ENCODE results near the gene PTPN1.
"Not testable (repeated sequence)": the region's sequence is repeated elsewhere in the genome, so short reads cannot be mapped to it uniquely, and the experiment has no call there.

Gene PTPN1

DNA sequence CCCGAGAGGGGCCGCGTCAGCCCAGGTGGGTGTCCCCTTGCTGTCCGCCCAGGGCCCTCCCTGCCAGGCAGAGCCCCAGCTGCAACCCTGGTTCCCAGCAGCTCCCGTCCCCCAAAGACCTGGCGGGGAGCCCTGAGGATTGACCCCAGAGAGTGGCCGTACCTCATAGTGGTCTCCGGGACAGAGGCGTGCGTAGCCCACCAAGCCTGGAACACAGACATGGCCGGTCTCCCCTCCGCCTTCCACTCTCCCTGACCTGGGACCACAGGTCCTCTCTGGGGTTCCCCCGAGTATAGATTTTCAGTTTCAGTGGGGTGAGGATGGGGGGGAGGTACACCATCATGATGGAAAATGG is 98.5 kb downstream of the PTPN1 start:
- no peak for DNase-seq (ENCODE audit: low read depth, low spot score)

GRCh38 chr20:50609438-50609989 is 99.3 kb downstream of the PTPN1 start:
- DNase-seq (ENCODE audit: low read depth, low spot score) = no peak

- DNase-seq (ENCODE audit: low read depth, low spot score) = no peak
These were observed 100.1 kb downstream of the PTPN1 start for GRCh38 chr20:50610212-50610718.

DNA sequence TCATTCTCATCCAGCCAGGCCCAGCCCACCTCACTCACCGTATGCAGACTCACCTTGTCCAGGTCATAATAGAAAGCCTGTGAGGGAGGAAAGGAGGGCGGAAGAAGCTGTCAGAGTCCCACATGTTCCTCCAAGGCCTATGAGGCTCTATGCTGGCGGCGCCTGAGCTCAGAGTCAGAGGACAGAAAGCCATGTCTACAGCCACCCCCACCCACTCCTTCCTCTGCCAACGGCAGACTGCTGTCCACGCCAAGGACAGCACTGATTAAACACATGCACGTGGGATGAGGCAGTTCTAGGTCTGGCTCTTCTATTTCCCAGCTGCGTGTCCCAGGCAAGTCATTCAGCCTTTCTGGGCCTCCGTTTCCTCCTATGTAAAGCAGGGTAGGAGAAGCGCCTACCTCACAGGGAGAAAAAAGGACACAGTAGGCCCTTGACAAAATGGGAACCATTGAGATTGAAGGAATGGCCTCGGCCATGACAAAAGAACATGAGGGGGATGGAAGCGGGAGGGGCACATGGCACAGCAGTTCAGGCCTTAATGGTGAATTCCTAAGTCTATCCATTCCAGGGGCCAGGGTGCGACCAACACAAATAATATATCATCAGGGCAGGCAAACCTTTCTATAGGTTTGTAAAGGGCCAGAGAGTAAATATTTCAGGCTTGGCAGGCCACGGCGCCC is 101.1 kb downstream of the PTPN1 start:
- DNase-seq (ENCODE audit: low read depth, low spot score) = no peak

DNA sequence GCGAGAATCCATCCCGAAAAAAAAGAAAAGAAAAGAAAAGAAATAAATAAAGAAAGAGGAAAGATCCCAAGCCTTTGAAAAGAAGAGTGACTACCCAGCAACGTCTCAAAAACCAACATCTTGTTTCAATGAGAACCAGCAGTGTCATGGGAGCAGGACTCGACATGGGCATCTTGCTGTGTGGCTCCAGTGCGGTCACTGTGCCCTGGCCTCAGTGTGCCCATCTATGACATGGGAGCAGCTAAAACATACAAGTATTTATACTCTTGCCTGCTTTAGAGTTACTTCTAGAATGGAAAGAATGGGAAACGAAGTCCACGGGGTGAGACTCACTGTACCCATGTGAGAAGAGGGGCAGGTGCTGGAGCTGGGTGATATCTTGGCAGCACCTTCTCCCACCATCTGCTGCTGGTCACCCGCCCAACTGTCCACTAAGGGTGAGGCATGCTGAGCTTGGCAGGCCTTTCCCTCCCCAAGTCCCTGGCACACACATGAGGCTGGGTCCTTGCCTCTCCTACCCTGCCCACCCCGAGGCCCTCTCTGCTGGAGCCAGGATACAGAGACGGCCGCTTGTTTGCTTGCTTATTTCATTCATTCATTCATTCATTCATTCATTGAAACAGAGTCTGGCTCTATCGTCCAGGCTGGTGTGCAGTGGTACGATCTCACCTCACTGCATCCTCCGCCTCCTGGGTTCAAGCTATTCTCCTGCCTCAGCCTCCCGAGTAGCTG is 103.4 kb downstream of the PTPN1 start:
- DNase-seq (ENCODE audit: low read depth, low spot score) = no peak

DNA sequence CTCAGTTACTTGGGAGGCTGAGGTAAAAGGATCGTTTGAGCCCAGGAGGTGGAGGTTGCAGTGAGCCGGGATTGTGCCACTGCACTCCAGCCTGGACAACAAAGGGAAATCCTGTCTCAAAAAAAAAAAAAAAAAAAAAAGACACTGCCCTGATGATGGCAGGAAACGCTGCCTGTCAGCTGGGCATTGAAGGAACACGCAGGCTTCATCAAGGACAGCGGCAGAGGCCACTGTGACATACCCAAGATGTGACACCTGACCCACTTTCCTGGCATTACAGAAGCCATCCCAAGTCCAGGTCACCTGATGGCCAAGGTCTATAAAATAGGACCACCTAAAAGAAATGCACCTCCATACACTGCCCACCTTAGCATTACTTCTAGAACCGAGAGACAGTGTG is 105.2 kb downstream of the PTPN1 start:
- no peak for DNase-seq (ENCODE audit: low read depth, low spot score)

DNA sequence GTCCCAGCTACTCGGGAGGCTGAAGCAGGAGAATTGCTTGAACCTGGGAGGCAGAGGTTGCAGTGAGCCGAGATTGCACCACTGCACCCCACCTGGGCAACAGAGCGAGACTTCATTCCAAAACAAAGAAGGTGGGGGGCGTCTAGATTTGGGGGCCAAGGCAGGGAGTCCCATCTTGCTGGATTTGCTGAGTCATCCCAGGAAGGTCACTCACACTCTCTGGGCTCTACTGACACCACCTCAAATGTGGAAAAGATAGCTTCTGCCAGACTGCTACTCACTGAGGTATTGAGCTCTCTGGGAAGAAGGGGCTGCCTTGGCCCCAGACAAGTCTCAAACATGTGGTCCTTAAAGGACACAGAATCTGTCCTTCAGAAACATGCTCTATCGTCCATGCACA is 106.8 kb downstream of the PTPN1 start:
- no peak for DNase-seq (ENCODE audit: low read depth, low spot score)

DNA sequence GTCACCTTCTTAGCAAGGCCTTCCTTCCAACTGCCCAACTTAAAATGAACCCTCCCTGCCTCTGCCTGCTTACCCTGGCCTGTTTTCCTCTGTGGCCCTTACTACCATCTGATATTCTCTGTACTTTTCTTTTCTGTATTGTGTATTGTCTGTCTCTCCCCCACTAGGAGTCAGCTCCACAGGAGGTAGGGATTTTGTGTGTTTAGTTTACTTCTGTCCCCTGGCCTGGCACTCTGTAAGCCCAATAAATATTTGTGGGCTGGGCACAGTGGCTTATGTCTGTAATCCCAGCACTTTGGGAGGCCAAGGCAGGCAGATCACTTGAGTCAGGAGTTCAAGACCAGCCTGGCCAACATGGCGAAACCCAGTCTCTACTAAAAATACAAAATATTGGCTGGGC is 108.4 kb downstream of the PTPN1 start:
- no peak for DNase-seq (ENCODE audit: low read depth, low spot score)

- not testable (repeated sequence) for DNase-seq (ENCODE audit: low read depth, low spot score)
These were observed 110.3 kb downstream of the PTPN1 start for GRCh38 chr20:50620459-50620858.

GRCh38 chr20:50621068-50621665 is 111.0 kb downstream of the PTPN1 start:
- no peak for DNase-seq (ENCODE audit: low read depth, low spot score)

DNA sequence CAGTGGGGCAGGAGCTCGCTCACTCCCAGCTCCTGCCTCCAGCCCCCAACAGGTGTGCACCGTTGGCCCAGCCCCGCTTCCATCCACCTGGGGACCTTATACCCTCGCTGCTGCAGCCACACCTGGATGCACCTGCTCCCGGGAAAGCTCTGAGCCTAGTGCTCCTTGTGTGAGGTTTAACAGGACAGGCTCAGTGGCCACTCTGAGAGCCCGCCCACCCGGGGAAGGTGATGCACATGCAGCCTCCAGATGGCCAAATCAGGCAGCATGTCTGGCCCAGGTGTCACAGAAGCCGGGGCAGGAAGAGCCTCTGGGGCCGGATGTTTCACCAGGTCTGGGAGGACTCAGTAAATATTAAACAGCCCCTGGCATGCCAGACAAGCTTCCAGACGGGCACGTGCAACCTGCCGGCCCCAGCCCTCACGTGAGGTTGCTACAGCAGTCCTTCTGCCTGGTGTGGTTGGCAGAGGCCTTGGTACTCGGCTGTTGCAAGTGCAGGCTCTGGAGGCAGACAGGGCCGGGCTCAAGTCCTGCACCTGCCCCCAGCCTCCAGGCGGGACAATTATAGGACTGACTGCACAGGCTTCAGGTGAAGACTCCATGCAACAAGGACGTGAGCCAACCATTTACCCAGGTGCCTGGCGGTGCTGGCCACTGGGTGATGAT is 114.3 kb downstream of the PTPN1 start:
- no peak for DNase-seq (ENCODE audit: low read depth, low spot score)

DNA sequence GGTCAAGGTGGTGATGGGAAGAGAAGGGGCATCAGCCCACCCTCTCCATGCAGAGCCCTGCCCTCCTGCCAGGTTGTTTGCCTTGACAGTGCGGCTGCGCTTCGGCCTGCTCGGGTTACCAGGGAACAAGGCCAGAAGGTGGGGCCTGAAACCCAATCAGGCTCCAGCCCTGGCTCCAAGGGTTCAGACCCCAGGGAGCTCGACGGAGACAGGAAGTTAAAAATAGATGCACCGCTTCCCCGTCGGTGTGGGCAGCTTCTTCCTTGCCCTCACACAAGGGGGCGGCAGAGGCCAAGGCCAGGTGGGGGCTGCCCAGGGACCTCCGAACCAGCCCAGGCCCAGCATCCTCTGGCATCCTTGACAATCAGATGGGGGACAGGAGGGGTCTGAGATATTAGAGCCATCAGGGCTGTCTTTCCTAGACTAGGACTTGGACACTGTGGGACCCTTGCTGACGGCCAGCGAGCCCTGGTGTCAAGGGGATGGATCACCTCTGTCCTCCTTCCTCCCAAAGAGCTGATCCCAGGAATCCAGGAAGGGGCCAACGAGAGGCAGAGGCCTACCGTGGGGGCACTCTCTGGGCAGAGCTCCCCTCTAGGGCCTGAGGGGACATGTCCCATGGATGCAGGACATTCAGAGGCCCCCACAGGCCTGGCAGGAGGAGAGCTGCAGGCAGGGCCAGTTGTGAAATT is 115.9 kb downstream of the PTPN1 start:
- no peak for DNase-seq (ENCODE audit: low read depth, low spot score)

GRCh38 chr20:50627747-50628146 is 117.6 kb downstream of the PTPN1 start:
- no peak for DNase-seq (ENCODE audit: low read depth, low spot score)

DNA sequence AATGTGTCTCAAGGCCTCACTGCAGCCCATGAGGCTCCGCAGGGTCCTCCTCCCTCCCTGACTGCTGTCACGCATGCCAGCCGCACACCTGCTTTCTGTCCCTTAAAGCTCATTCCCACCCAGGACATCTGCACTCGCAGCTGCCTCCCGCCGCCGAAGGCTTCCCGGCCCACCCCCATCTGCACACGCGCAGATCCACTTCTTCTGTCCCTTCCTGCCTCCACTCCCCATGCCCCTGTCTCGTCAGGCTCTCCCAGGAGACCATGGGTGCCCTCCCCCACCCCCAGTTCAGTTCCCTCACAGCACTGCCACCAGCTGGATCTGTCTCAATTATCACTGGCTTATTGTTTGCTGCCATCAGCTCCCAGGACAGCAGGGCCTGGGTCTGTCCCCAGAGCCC is 118.1 kb downstream of the PTPN1 start:
- no peak for DNase-seq (ENCODE audit: low read depth, low spot score)

- DNase-seq (ENCODE audit: low read depth, low spot score) = no peak
These were observed 118.9 kb downstream of the PTPN1 start for GRCh38 chr20:50628853-50629669.

DNA sequence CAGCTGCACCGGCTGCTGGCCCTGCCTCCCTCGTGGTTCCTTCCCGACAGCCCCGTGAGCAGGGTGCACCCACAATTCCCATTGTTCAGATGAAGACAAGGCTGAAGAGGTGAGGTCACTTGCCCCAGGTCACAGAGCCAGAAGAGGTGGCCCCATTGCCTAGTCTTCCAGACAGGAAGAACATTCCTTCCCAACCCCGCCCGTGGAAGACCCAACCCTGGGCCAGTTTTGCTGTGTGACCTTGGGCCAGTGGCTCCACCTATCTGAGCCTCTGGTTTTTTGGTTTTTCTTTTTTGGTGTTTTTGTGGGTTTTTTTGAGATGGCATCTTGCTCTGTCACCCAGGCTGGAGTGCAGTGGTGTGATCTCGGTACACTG is 119.5 kb downstream of the PTPN1 start:
- no peak for DNase-seq (ENCODE audit: low read depth, low spot score)

DNA sequence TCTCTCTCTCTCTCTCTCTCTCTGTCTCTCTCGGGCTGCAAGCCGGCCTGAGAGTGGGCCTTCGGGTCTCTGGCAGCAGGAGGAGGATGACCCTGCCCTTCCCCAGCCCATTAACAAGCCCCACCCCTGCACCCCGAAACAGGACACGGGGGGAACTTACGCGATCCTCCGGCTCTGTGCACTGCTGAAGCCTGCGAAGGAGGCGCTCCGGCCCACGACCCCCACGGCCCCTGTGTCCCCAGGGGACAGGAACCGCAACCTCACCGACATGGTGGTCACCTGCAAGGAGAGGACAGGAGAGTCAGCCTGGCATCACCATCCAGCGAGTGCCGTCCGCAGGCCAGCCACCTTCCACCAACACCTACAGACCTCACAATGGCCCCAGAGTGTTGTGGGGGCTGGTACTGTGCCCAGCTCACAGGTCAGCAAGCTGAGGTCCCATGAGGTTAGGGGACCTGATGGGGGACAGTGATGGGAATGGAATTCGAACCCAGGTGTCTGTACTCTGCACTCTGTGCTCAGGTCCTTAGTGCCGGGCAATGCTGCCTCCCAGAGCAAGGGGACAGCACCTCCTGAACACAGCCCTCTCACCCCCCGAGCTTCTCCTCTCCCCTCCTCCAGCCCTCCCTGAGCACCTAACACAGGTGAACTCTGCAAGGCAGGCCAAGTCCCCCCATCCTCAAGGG is 120.5 kb downstream of the PTPN1 start:
- DNase-seq (ENCODE audit: low read depth, low spot score) = no peak

- no peak for DNase-seq (ENCODE audit: low read depth, low spot score)
These were observed 122.1 kb downstream of the PTPN1 start for GRCh38 chr20:50632236-50632635.

- no peak for DNase-seq (ENCODE audit: low read depth, low spot score)
These were observed 122.5 kb downstream of the PTPN1 start for GRCh38 chr20:50632701-50633100.

DNA sequence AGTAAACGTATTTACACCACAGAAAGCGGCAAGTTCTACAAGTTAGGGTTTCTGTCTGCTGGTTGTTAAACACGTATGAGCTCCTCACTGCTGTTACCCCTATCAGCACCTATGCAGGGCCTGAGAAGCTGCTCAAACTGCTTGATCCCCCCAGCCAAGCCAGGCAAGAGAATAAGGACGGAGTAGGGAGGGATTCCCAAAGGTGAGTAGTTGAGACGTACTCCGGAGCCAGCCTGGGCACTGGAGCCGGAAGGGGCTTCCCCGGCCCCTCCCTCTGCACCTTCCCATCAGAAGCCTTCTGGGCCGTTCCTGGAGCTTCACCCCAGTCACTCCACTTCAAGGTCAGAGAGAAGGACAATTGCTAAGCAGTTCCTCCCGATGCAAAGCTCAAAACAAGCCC is 123.2 kb downstream of the PTPN1 start:
- no peak for DNase-seq (ENCODE audit: low read depth, low spot score)

Data from activated naive CD8-positive, alpha-beta T cell treated with anti-CD3 and anti-CD28 coated beads, Interleukin-2, amount 50 U/mL, for 16 hours (primary cell).